Ovary (tissue), 9 donors: ENCODE measurements around the gene STAT5A. TPM values are rescaled to one million over a fixed set of nuclear protein-coding genes. Genes with fewer than 3 reads are reported as not detected.
A peak's percentile ranks its signal among the peaks of the same experiment; 100 is the strongest.

ENCODE experiments used
- DNase-seq, 5 donors: peaks; one replicate each; pipeline ENCODE4 v3.0.0-alpha.2; 2019 to 2020
- H3K27ac ChIP-seq, 2 donors: fragments of 200-600 bp; one replicate each; pipeline versions ENCODE4 v1.5.1 to v1.8.0; 2019 to 2022
- H3K27me3 ChIP-seq: fragments of 200-600 bp; one replicate; pipeline ENCODE4 v1.8.0; 2022
- H3K36me3 ChIP-seq: fragments of 200-600 bp; sonication (generic); one replicate; pipeline ENCODE4 v1.5.1; 2019
- H3K4me1 ChIP-seq: one replicate; pipeline ENCODE4 v1.8.1; 2013; ENCODE audit warnings: mild to moderate bottlenecking, moderate library complexity; ENCODE audit not compliant: insufficient read depth
- H3K4me3 ChIP-seq: fragments of 200-600 bp; sonication (generic); one replicate; pipeline ENCODE4 v1.5.1; 2017
- H3K9me3 ChIP-seq, 2 donors: fragments of 200-600 bp in 1 of 2; sonication (generic) in 1 of 2; one replicate each; pipeline versions ENCODE4 v1.5.1 to v1.8.1; 2013 to 2019; ENCODE audit warnings: mild to moderate bottlenecking in 1 of 2, moderate library complexity in 1 of 2
- CTCF ChIP-seq, 3 donors: fragments of 450-650 bp in 2 of 3; fragments of 200-600 bp in 1 of 3; IDR thresholded peaks; one replicate each; pipeline versions ENCODE4 v1.5.1 to v1.8.0; 2016 to 2022; ENCODE audit warnings: antibody characterized with exemption in 3 of 3, mild to moderate bottlenecking in 1 of 3
- EP300 ChIP-seq: sonication (generic); formaldehyde crosslinking; IDR thresholded peaks from one replicate; pipeline ENCODE4 v1.6.1; 2017; ENCODE audit warnings: antibody characterized with exemption
- POLR2A ChIP-seq: fragments of 450-650 bp; IDR thresholded peaks from one replicate; pipeline ENCODE4 v1.6.1; 2017; ENCODE audit warnings: antibody characterized with exemption, mild to moderate bottlenecking, moderate library complexity
- WGBS, 3 donors: extraction: QIAGEN DNeasy Blood & Tissue Kit in 1 of 3; methylation state at CpG; one replicate each; pipeline versions ENCODE4 v1.1.5 to v1.1.7; 2013 to 2017; 5-methylcytosine and 5-hydroxymethylcytosine counted together
- intact Hi-C, 4 donors: fragments of 100-400 bp; cut with DNase I; formaldehyde crosslinking; loops; one replicate each; pipeline versions ENCODE4 v1.11.0 to v1.15.1; 2022 to 2023
- polyA plus RNA-seq, 2 donors: library from polyadenylated mRNA; stranded (reverse); fragments of 200-250 nt in 1 of 2; fragments of 350-450 nt in 1 of 2; fragmentation: Illumina TruSeq in 1 of 2; extraction: RNeasy Lipid Tissue Mini Kit (QIAGEN cat#74804) in 1 of 2; gene quantifications; one replicate each; pipeline ENCODE4 v1.2.3, GENCODE V29; 2013 to 2014
- total RNA-seq, 7 donors: library from RNA; depleted of rRNA in 2 of 7; stranded (reverse); fragments of >200 nt in 2 of 7; fragmentation: NEBNext Ultra II Directional in 3 of 7; extraction: Animal tissue kit (Norgen Biotek cat#: 25700) in 3 of 7; gene quantifications; one replicate each; pipeline versions ENCODE4 v1.1.0 to v1.2.4, GENCODE V29; 2016 to 2023
- donor health status: DM: no; HTN: no; CAD: no; lungs with moderate emphysema.
- donor health status: DM: no; HTN: no; CAD: no.
- donor health status: Bipolar disorder and iron deficiency.
- donor health status: DM: yes; HTN: yes; CAD: no.
- donor health status: DM: no; HTN: no; CAD: no.
- donor health status: DM: yes; HTN: yes; CAD: no.

STAT5A gene
- total and polyA plus RNA-seq, 9 donors = 19.5 to 82.8 (median 51.4) TPM

GRCh38 chr17:42248351-42249179, 39.7 kb upstream of the STAT5A start:
- Histone ChIP-seq H3K27ac (peak overlapping the region; percentile 82 to 98), H3K9me3 (no peaks in the 10 kb centered on the region), H3K36me3 (no peaks in the 10 kb centered on the region), H3K4me1 (peaks cover 7% of the 10 kb centered on the region), H3K4me3 (no peak overlapping the region), H3K27me3 (no peaks in the 10 kb centered on the region)
- 1 to 4% (median 2%) methylated on average over 13 of the region's 13 CpGs for WGBS, 3 donors
- TF ChIP-seq CTCF (IDR thresholded peaks at IDR 0.05) (peak in 1 of 3 donors; percentile 9), POLR2A (peak; percentile 51), EP300 (peak; percentile 87)
- intact Hi-C loops = no loop called here
- DNase-seq = peak; percentile 74 to 91 (median 83)

- intact Hi-C loops = no loop called here
- Histone ChIP-seq H3K36me3 (no peaks in the 10 kb centered on the region), H3K4me1 (peaks cover 8% of the 10 kb centered on the region), H3K4me3 (no peak overlapping the region), H3K27ac (peak overlapping the region in 1 of 2 donors; percentile 98), H3K27me3 (no peaks in the 10 kb centered on the region), H3K9me3 (no peaks in the 10 kb centered on the region)
- no peak for TF ChIP-seq EP300
- no peak for TF ChIP-seq CTCF (IDR thresholded peaks at IDR 0.05)
- TF ChIP-seq POLR2A = no peak
- no peak for DNase-seq
- whole genome bisulfite sequencing, 3 donors = 75 to 81% (median 76%) methylated on average over 14 of the region's 14 CpGs
These were observed 38.4 kb upstream of the STAT5A start for GRCh38 chr17:42249681-42250446.

- H3K4me1 ChIP-seq = peaks cover 4% of the 10 kb centered on the region
- no peaks in the 10 kb centered on the region for H3K36me3 ChIP-seq
- no peaks in the 10 kb centered on the region for H3K9me3 ChIP-seq
- WGBS, 3 donors = 56 to 60% (median 58%) methylated on average over 2 of the region's 2 CpGs
- intact Hi-C loops = no loop called here
- H3K27ac ChIP-seq = no peak overlapping the region
- H3K27me3 ChIP-seq = no peaks in the 10 kb centered on the region
- H3K4me3 ChIP-seq = no peak overlapping the region
- no peak for DNase-seq
- TF ChIP-seq CTCF (IDR thresholded peaks at IDR 0.05) = no peak
- TF ChIP-seq POLR2A = no peak
- no peak for TF ChIP-seq EP300
These were observed 37.2 kb upstream of the STAT5A start for GRCh38 chr17:42251115-42251514.

GRCh38 chr17:42252597-42253550, 35.4 kb upstream of the STAT5A start:
- DNase-seq = no peak
- no peak overlapping the region for H3K27ac ChIP-seq

More at GRCh38 chr17:42252597-42253550, 35.4 kb upstream of the STAT5A start:
- H3K4me3 ChIP-seq = no peak overlapping the region
- intact Hi-C loops = no loop called here
- H3K36me3 ChIP-seq = no peaks in the 10 kb centered on the region
- H3K9me3 ChIP-seq = no peaks in the 10 kb centered on the region
- peaks cover 4% of the 10 kb centered on the region for H3K4me1 ChIP-seq
- TF ChIP-seq POLR2A = no peak
- no peak for TF ChIP-seq EP300
- TF ChIP-seq CTCF (IDR thresholded peaks at IDR 0.05) = no peak
- H3K27me3 ChIP-seq = no peaks in the 10 kb centered on the region
- 43 to 56% (median 50%) methylated on average over 4 of the region's 4 CpGs for WGBS, 3 donors
